DMS53 treated with DMSO at 0.1 percent for 48 hours (cell line): ENCODE results near the gene HDAC4.
A peak's percentile ranks its signal among the peaks of the same experiment; 100 is the strongest.

Experiments
- DNase-seq: peaks from one replicate; lab custom pipeline; 2025; ENCODE audit not compliant: unreplicated experiment; lab: John Stamatoyannopoulos, UW

Gene HDAC4

GRCh38 chr2:239370876-239371725 is 29.7 kb downstream of the HDAC4 start:
- DNase-seq = no peak

GRCh38 chr2:239370403-239370802 is 30.4 kb downstream of the HDAC4 start:
- DNase-seq = no peak

DNA sequence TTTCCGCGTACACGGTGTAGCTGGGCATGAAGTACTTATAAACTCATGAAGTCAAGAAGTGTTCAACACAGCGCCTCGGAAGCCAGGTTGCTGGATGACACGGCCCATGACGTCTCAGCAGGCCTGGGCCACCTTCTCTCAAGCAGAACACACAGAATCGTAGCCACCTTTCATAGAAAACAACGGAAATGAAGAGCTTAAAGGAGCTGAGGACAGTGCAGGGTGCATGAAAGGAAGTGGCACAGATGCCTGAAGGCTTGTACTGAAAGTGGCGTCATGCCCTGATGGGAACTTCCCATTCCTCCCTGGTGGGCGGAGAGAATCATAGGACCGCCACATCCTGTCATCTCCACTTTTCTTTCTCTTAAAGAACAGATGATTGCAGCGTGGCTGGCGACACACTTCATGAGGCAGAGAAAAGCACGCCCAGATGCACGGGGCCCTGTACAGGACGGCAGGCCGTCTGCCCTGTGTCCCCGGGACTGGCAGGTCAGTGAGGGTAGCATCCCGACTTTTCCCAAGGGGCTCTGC is 31.1 kb downstream of the HDAC4 start:
- no peak for DNase-seq

DNA sequence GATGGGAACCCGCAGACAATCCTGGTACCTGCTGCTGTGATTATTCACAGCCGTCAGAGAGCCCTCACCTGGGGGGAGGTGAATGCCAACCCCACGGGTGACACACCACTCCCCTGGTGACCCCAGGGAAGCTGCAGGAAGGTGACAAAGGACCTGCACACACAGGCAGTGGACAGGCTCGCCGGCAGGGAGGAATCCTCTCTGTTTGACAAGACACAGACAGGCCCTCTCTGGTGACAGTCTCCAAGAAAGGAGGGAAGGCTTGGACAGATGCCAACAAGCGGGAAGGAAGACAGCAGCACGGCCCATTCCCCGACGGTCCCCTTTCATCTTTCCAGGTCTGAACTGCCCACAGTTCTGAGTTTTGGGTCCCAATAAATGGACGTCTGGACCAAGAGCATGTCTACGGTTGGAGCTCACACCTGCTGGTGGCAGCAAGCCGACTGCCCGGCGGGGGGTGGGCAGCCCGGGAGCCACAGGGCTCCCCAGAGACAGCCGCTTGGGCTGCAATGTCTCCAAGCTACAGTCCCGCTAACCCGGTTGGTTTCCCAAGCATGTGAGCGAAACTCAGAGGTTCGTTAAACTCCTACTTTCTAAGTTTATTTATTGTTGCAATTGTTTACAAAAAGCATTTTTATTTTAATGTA is 31.8 kb downstream of the HDAC4 start:
- no peak for DNase-seq

GRCh38 chr2:239368321-239368720 is 32.5 kb downstream of the HDAC4 start:
- DNase-seq = no peak

GRCh38 chr2:239366740-239367139 is 34.1 kb downstream of the HDAC4 start:
- no peak for DNase-seq

DNA sequence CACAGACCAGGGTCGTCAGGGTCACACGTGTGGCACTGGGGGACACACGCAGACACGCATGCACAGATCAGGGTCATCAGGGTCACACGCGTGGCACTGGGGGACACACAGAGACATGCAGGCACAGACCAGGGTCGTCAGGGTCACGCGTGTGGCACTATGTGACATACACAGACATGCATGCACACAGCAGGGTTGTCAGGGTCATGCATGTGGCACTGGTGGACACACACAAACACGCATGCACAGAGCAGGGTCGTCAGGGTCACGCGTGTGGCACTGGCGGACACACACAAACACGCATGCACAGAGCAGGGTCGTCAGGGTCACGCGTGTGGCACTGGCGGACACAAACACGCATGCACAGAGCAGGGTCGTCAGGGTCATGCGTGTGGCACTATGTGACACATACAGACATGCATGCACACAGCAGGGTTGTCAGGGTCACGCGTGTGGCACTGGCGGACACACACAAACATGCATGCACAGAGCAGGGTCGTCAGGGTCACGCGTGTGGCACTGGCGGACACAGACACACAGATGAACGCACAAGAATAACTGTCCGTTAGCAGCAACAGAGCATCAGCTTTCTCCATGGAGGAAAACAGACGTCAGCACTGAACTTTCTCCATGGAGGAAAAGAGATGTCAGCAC is 34.9 kb downstream of the HDAC4 start:
- no peak for DNase-seq

DNA sequence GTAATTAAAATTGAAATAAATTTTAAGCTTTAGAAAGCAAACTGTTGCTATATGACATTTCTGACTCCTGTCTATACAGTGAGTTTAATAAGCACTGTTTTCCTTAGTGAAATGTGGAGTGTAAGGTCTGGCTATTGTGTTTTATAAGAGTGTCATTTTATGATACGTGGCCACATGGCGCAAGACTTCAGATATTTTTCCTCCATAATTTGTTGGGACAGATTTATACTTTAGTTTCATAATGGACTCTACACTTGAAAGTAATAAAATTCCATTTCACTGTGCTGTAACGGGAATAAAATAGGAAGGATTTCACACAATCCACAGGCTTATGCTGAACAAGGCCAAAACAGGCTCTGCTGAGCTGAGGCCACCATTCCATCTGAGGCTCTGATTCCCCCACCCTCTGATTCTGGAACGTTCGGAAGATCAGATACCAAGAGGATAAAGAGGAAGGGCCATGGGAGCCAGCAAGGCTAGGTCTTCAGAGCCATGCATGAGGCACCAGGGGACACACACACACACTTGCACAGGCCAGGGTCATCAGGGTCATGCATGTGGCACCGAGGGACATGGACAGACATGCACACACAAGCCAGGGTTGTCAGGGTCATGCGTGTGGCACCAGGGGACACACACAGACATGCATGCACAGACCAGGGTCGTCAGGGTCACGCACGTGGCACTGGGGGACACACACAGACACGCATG is 35.6 kb downstream of the HDAC4 start:
- DNase-seq = no peak

DNA sequence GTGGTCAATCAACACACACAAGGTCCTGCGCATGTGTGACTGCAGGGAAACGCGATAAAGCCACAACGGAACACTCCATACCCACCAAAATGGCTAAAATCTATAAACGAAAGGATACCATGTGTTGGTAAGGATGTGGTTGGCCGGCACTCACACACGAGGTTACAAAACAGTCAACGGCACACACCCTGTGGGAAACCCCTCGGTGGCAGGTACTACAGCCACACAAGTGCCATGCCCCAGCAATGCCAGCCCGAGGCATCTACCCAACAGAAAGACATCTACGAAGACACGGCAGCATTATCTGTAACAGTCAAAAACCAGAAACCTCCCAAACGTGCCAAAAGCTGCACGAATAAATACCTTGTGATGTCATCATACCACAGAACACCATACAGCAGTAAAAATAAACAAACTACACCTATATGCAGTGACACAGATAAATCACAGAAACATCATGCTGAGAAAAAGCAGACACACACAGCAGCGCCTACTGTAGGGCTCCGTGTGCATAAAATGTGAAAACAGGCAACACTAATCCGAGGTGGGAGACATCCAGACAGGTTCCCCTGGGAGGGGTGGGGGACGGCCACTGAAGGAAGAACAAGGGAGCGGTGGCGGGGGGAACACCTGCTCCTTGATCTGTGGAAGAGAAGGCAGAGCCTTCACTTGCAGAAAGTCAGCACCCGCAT is 36.7 kb downstream of the HDAC4 start:
- DNase-seq = no peak

GRCh38 chr2:239362507-239362906 is 38.3 kb downstream of the HDAC4 start:
- DNase-seq = no peak

- no peak for DNase-seq
Measured at GRCh38 chr2:239361311-239361642, 39.5 kb downstream of the HDAC4 start.

DNA sequence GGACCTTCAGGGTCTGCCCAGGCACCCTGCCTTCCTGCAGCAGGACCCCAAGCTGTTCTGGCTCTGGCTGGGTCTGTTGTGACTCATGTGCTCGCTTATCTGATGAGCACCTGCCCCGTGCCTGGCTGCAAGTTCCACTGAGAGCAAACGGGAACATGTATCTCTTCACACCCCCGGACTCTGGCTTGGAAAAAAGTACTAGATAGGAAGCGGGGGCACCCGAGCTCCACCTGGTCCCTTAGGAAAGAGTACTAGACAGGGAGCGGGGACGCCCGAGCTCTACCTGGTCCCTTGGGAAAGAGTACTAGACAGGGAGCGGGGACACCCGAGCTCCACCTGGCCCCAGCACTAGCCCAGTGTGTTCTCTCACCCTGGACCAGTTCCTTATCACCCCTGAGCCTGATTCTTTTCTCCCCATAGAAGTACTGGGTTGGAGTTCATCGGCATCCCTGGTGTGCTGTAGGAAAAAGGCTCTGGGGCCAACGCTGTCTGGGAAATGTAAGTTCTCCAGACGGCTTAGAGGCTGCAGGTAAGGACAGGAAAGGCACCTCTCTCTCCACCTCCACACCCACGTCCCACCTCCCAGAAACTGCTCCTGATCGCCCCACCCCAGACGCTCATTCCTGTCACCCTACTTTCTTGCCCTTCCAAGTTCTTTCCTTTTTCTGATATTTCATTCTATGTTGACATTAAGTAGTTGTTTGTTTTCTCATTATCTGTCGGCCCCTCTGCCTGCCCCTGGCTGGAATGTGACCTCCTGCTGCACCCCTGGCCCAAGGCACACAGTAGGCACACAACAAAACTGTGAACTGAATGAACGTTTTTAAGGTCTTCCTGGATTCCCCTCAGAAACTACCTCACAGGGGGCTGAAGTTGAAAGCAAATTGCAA is 40.2 kb downstream of the HDAC4 start:
- no peak for DNase-seq

DNA sequence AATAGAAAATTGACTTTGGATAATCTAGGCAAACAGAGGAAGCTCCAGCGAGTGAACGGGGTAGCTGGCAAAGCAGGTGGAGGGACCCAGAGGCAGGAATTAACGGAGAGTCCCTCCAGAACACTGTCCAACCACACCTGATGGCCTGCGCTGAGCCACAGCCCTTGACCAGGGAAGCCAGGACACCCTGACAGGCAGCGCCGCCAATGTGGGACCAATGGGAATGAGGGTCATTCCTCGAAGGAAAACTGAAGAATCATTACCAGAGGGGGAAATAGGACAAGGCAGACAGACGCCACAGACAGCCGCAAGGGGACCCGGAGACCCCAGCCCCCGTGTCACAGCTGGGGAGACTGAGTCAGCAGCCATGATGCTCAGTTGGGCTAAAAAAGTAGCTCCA is 40.8 kb downstream of the HDAC4 start:
- no peak for DNase-seq

GRCh38 chr2:239359196-239359912 is 41.5 kb downstream of the HDAC4 start:
- no peak for DNase-seq

DNA sequence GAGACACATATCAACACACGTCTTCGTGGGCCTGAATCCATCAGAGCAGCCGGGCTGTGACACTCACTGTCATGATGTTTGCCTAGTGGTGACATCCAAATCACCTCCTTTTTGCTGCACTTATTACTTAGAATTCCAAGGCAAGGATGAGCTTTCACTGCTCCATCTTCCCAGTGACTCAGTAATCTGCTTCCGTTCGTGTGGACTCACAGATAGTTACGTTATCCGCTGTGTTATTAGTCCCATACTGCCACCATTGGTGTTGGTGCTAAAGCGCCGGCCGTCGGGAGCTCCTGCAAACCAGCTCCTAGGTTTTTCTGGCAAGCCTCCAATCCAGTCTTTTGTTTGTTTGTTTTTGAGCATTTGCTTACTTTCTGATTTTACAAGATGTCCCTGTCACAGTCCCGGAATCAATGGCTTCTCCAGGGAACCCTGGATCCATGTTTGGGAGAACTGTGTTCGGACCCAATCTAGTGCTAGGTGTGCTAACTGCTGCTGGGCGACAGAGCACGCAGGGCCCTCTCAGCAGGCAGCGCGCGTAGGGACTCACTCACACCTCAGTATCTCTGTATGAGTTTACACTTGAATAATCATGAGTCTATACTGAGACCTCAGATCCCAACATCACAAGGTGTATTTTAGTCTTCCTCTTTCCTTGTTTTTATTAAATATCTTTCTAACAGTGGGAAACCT is 42.6 kb downstream of the HDAC4 start:
- peak; percentile 21 for DNase-seq

DNA sequence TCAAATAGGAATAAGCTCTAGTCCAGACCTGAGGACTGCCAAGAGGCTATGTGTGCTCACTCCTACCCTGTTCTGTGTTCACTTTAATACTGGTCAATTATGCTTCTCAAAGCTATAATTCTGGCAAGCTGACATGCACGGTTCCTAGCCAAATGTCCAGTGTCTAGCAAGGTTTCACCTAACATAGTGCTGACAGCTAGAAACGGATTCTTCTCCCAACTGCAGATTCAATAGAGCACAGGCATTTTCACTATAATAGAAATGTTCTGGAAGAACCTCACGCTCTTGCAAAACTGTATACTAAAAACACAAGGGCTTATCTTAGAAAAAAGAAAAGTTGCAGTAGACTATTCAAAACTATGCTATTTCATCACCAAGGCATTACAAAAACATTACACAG is 45.1 kb downstream of the HDAC4 start:
- DNase-seq = no peak

DNA sequence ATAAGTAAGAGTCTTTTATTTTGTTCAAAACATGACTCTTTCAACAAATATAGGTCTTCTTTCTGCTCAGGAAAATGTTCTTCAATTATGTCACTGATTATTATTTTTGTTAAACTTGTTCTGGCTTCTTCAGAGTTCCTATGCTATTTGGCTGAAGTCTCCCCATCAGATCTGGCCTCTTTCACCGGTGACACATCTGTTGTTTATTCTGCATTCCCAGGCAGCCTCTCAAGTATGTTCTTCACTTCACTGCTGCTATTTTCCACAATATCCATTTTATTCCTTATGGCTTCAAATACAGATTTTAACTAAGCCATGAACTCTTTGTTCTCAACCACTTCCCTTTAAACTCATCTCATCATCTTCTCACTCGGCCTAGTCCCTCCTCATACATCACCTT is 45.7 kb downstream of the HDAC4 start:
- DNase-seq = no peak

DNA sequence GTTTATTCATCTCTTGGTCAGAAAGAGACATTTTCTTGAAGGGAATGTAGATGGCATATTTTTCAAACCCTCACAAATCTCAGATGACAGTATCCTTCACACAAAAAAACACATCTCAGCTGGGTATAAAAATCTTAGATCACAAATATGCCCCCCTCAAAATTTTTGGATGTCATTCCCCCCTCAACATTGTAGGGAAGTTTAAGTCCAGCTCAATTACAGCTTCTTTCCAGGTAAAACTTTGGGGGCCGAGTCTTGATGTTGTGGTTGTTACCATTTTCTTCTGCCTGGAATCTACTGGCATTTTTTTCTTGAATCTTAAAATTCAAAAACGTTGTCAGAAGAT is 46.1 kb downstream of the HDAC4 start:
- no peak for DNase-seq
